Gastroesophageal sphincter (tissue), 4 donors: ENCODE results near the gene AFTPH. TPM values are rescaled to one million over a fixed set of nuclear protein-coding genes. Genes with fewer than 3 reads are reported as not detected.

Experiments used
- ATAC-seq: fragments of 150-250 bp; one replicate; pipeline ENCODE4 v1.9.1; 2016; ENCODE audit warnings: mild to moderate bottlenecking, moderate library complexity
- H3K27ac ChIP-seq, 4 donors: fragments of 200-600 bp; sonication (generic) in 3 of 4; 1 replicate in 3 of 4; 2 replicates in 1 of 4; pipeline ENCODE4 v1.5.1; 2016 to 2019
- H3K27me3 ChIP-seq: fragments of 200-600 bp; sonication (generic); one replicate; pipeline ENCODE4 v1.5.1; 2019
- H3K36me3 ChIP-seq, 2 donors: fragments of 200-600 bp; sonication (generic); one replicate each; pipeline ENCODE4 v1.5.1; 2019; ENCODE audit warnings: control low read depth in 1 of 2
- H3K4me1 ChIP-seq, 3 donors: fragments of 200-600 bp; sonication (generic); 1 replicate in 2 of 3; 2 replicates in 1 of 3; pipeline ENCODE4 v1.5.1; 2016 to 2019; ENCODE audit warnings: control low read depth in 2 of 3
- H3K4me3 ChIP-seq, 2 donors: fragments of 200-600 bp; sonication (generic); one replicate each; pipeline ENCODE4 v1.5.1; 2019; ENCODE audit warnings: mild to moderate bottlenecking in 1 of 2, moderate library complexity in 1 of 2
- H3K9me3 ChIP-seq, 3 donors: fragments of 200-600 bp; sonication (generic); one replicate each; pipeline ENCODE4 v1.5.1; 2017 to 2019; ENCODE audit warnings: control low read depth in 2 of 3
- CTCF ChIP-seq, 4 experiments: fragments of 200-600 bp in 2 of 4; fragments of 450-650 bp in 2 of 4; sonication (generic) in 1 of 4; IDR thresholded peaks; one replicate each; pipeline ENCODE4 v1.5.1; 2017 to 2019; ENCODE audit warnings: antibody characterized with exemption in 4 of 4, mild to moderate bottlenecking in 2 of 4, moderate library complexity in 2 of 4
- EP300 ChIP-seq: sonication (generic); formaldehyde crosslinking; IDR thresholded peaks from one replicate; pipeline ENCODE4 v1.6.1; 2017; ENCODE audit warnings: antibody characterized with exemption, mild to moderate bottlenecking
- POLR2A ChIP-seq, 2 donors: fragments of 450-650 bp; IDR thresholded peaks; one replicate each; pipeline ENCODE4 v1.6.1; 2017; ENCODE audit warnings: antibody characterized with exemption in 2 of 2, mild to moderate bottlenecking in 2 of 2, moderate library complexity in 1 of 2
- POLR2AphosphoS5 ChIP-seq: sonication (generic); formaldehyde crosslinking; IDR thresholded peaks from one replicate; pipeline ENCODE4 v1.6.1; 2017; ENCODE audit warnings: antibody characterized with exemption
- WGBS, 2 donors: methylation state at CpG; one replicate each; pipeline ENCODE4 v1.1.5; 2018; ENCODE audit warnings: low coverage in 1 of 2; 5-methylcytosine and 5-hydroxymethylcytosine counted together
- total RNA-seq, 4 donors: library from RNA; depleted of rRNA; stranded (reverse); fragments of >200 nt; gene quantifications; one replicate each; pipeline ENCODE4 v1.1.0, GENCODE V29; 2016

AFTPH gene
- total RNA-seq, 4 donors from 2014 or later, result 33.0 to 53.5 (median 41.6) TPM

DNA sequence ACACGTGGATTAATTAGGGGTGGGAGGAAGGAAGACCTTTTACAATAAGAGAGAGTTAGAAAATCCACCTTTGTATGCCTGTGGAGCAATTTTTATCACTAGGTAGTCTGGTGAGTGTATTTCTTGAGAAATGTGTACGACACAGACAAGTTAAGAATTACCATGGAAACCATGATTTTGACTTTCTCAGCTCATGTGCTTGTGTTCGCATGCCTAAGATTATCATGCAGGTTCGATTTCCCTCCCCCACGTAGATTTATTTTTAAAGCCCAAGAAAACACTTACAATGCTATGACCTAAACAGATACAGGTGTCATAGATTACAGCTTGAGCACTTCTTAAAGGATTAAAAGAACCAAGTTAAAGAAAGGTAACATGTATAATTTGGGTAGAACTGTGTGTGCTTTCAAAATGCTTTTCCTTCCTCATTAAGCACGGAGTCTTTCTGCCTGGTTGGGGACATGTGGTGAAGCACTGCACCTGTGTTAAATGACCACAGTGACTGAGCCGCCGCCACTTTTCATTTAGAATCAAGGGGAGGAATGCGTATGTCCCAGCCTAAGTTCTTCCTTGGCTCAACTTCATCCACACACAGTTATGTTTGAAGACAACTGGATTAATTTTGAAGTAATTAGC, 113.0 kb downstream of the AFTPH start:
- Histone ChIP-seq H3K36me3 (peaks cover 0 to 34% of the 10 kb centered on the region in 2 donors), H3K4me1 (peaks cover 0 to 85% (median 0%) of the 10 kb centered on the region in 3 donors), H3K27me3 (no peaks in the 10 kb centered on the region), H3K9me3 (no peaks in the 10 kb centered on the region), H3K27ac (no peak overlapping the region), H3K4me3 (no peak overlapping the region)
- WGBS, 2 donors, result 52 to 59% methylated on average over 4 to 9 of the region's 9 CpGs
- no peak for TF ChIP-seq CTCF (IDR thresholded peaks at IDR 0.05)
- TF ChIP-seq POLR2A (IDR thresholded peaks at IDR 0.05), result no peak
- no peak for TF ChIP-seq EP300
- no peak for TF ChIP-seq POLR2AphosphoS5
- no peak for ATAC-seq

- Histone ChIP-seq H3K27ac (no peak overlapping the region), H3K9me3 (no peaks in the 10 kb centered on the region), H3K4me1 (peaks cover 0 to 88% (median 0%) of the 10 kb centered on the region in 3 donors), H3K36me3 (peaks cover 0 to 34% of the 10 kb centered on the region in 2 donors), H3K4me3 (no peak overlapping the region), H3K27me3 (no peaks in the 10 kb centered on the region)
- no peak for TF ChIP-seq POLR2A (IDR thresholded peaks at IDR 0.05)
- TF ChIP-seq CTCF (IDR thresholded peaks at IDR 0.05), result no peak
- no peak for TF ChIP-seq EP300
- no peak for TF ChIP-seq POLR2AphosphoS5
- WGBS, 2 donors, result 91% methylated on average over 5 of the region's 5 CpGs; no CpG with 5 or more reads in 1 of the 2 donors
- ATAC-seq, result no peak
These were observed 113.8 kb downstream of the AFTPH start for GRCh38 chr2:64637931-64638330.

DNA sequence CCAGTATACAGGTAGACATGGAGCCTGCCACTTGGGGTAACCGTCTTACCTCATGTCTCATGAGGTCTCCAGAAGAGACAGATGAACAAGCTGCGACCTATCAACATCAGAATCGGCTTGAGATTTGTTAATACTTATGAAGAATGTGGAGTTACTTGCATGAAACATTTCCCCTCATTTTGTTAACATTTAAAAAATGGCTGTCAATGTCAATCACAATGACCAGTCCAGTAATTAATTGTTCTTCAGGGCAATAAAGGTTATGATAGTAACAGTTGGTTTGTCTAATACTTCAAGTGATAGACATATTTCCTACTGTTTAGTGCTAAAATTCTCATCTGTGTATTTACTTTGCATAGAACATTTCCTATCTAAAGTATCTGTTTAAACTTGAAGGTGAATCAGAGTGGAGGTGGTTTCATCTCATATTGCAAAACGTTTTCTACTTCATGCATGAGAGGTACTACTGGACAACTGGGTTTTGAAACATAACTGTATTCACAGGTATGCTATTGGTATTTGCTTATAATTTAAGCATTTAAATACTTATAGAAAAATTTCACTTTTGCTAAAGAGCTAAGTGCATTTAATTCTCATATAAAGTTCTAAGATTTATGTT, 114.5 kb downstream of the AFTPH start:
- Histone ChIP-seq H3K36me3 (peaks cover 0 to 30% of the 10 kb centered on the region in 2 donors), H3K4me1 (peaks cover 0 to 88% (median 0%) of the 10 kb centered on the region in 3 donors), H3K27me3 (no peaks in the 10 kb centered on the region), H3K4me3 (no peak overlapping the region), H3K27ac (no peak overlapping the region), H3K9me3 (no peaks in the 10 kb centered on the region)
- 28 to 85% methylated on average over 2 to 4 of the region's 4 CpGs for WGBS, 2 donors
- TF ChIP-seq EP300 (no peak), POLR2A (IDR thresholded peaks at IDR 0.05) (no peak), CTCF (IDR thresholded peaks at IDR 0.05) (no peak), POLR2AphosphoS5 (no peak)
- ATAC-seq, result no peak

DNA sequence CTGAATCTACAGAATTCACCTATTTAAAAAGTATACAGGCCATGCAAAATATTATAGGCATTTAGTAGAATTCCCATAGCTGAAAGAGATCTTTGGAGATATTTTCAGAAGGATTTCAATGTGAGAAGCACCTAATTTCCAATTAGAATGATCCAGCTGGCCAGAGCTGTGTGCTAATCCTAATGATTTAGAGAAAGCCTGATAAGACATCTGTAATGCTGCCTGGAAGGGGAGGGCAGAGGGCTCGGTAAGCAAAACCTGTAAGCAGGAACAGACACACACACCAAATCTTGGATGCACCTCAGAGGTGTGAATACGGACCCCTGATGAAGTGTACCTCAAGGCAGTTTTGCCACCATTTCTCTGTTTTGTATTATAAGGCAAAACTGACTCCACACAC, 115.6 kb downstream of the AFTPH start:
- no peak overlapping the region for H3K4me3 ChIP-seq
- H3K27me3 ChIP-seq, result no peaks in the 10 kb centered on the region
- H3K27ac ChIP-seq, result peak overlapping the region in 1 of 4 donors; percentile 40
- TF ChIP-seq EP300 (no peak), POLR2A (IDR thresholded peaks at IDR 0.05) (no peak), CTCF (IDR thresholded peaks at IDR 0.05) (no peak), POLR2AphosphoS5 (no peak)
- peaks cover 0 to 87% (median 4%) of the 10 kb centered on the region in 3 donors for H3K4me1 ChIP-seq
- no peaks in the 10 kb centered on the region for H3K9me3 ChIP-seq
- H3K36me3 ChIP-seq, result peaks cover 0 to 20% of the 10 kb centered on the region in 2 donors
- no peak for ATAC-seq
- WGBS, 2 donors, result 39 to 52% methylated on average over 2 of the region's 2 CpGs
